Heart right ventricle (tissue), 16 donors: ENCODE data around the gene USP24. TPM values are rescaled to one million over a fixed set of nuclear protein-coding genes. Genes with fewer than 3 reads are reported as not detected.

Source experiments
- ATAC-seq, 8 donors: fragments of 200-7000 bp; cut with Tn5 transposase; one replicate each; pipeline ENCODE4 v1.9.1; 2020; ENCODE audit warnings: mild to moderate bottlenecking in 8 of 8, moderate library complexity in 8 of 8, moderate number of reproducible peaks in 1 of 8
- DNase-seq, 2 donors: peaks; one replicate each; pipeline ENCODE4 v3.0.0-alpha.2; 2020
- H3K27ac ChIP-seq, 10 donors: fragments of 200-600 bp; sonication (generic) in 2 of 10; one replicate each; pipeline versions ENCODE4 v1.5.0 to v1.8.0; 2020 to 2022; ENCODE audit warnings: mild to moderate bottlenecking in 3 of 10
- H3K27me3 ChIP-seq, 7 donors: fragments of 200-600 bp; one replicate each; pipeline ENCODE4 v1.8.0; 2021 to 2022; ENCODE audit warnings: mild to moderate bottlenecking in 2 of 7
- H3K36me3 ChIP-seq, 9 donors: fragments of 200-600 bp; sonication (generic) in 1 of 9; one replicate each; pipeline versions ENCODE4 v1.5.0 to v1.8.0; 2020 to 2022; ENCODE audit warnings: mild to moderate bottlenecking in 2 of 9
- H3K4me1 ChIP-seq, 9 donors: fragments of 200-600 bp; sonication (generic) in 1 of 9; one replicate each; pipeline versions ENCODE4 v1.5.0 to v1.8.0; 2020 to 2022; ENCODE audit warnings: mild to moderate bottlenecking in 4 of 9
- H3K4me3 ChIP-seq, 10 donors: fragments of 200-600 bp; sonication (generic) in 2 of 10; one replicate each; pipeline versions ENCODE4 v1.5.0 to v1.8.0; 2020 to 2022; ENCODE audit warnings: mild to moderate bottlenecking in 7 of 10, moderate library complexity in 2 of 10
- H3K9me3 ChIP-seq, 11 donors: fragments of 200-600 bp in 10 of 11; sonication (generic) in 2 of 11; one replicate each; pipeline versions ENCODE4 v1.5.0 to v1.8.0; 2013 to 2022; ENCODE audit warnings: mild to moderate bottlenecking in 2 of 11, control low read depth in 1 of 11, moderate library complexity in 1 of 11
- WGBS, 2 donors: extraction: QIAGEN DNeasy Blood & Tissue Kit; methylation state at CpG; one replicate each; pipeline ENCODE4 v1.1.7; 2013; ENCODE audit warnings: inconsistent platforms in 1 of 2; 5-methylcytosine and 5-hydroxymethylcytosine counted together
- intact Hi-C, 10 donors: fragments of 100-400 bp; cut with DNase I; formaldehyde crosslinking; loops; one replicate each; pipeline versions ENCODE4 v1.11.1 to v1.14.2; 2022
- polyA plus RNA-seq, 2 donors: library from polyadenylated mRNA; stranded (reverse); fragments of 200-250 nt; gene quantifications; one replicate each; pipeline ENCODE4 v1.2.3, GENCODE V29; 2013
- total RNA-seq, 10 donors: library from RNA; stranded (reverse); fragmentation: NEBNext Ultra II Directional in 3 of 10; extraction: Animal tissue kit (Norgen Biotek cat#: 25700) in 3 of 10; gene quantifications; one replicate each; pipeline versions ENCODE4 v1.2.1 to v1.2.4, GENCODE V29; 2021 to 2023
- TF ChIP-seq, protein P1 (sequence below), 9 donors: fragments of 200-600 bp; sonication (generic) in 2 of 9; IDR thresholded peaks; one replicate each; pipeline versions ENCODE4 v1.5.0 to v1.8.0; 2021 to 2022; ENCODE audit warnings: antibody characterized with exemption in 9 of 9, mild to moderate bottlenecking in 5 of 9, moderate library complexity in 1 of 9
- donor health status: Arrhythmogenic right ventricular cardiomyopathy.
- donor health status: ischemic (EF 13 %, LVEDD 7.1; RV severe dilation, severe dysfunction).
- donor health status: healthy with polysubstance abuse.
- donor health status: DM: no; HTN: yes; CAD: no.
- donor health status: DM: no; HTN: no; CAD: no.
- donor health status: ischemic (EF 25% LVEDD 6.9; RV normal size, moderate dysfunction).
- donor health status: ischemic (EF 25% LVEDD 5.7; RV mildly dilated, moderate dysfunction).
- donor health status: healthy.
- donor health status: DM: yes; HTN: yes; CAD: no.
- donor health status: Ischemic cardiomyopathy.
- donor health status: ischemic (EF 35%, LVEDD 5.7; RV mildly dilated, moderate dysfunction).
- donor health status: nonischemic (EF 11% LVEDD 7.7; RV severe dilation, severe dysfunction).
- donor health status: DM: yes; HTN: yes; CAD: no.
- donor health status: PGD.
- donor health status: ischemic (EF 29% LVEDD 5.4; RV normal size, mild dysfunction).
- donor health status: nonischemic (EF 23%, LVEDD 6.1; RV moderate dilation, normal function).

The USP24 gene
- total and polyA plus RNA-seq, 12 donors, result 7.1 to 49.7 (median 41.3) TPM

DNA sequence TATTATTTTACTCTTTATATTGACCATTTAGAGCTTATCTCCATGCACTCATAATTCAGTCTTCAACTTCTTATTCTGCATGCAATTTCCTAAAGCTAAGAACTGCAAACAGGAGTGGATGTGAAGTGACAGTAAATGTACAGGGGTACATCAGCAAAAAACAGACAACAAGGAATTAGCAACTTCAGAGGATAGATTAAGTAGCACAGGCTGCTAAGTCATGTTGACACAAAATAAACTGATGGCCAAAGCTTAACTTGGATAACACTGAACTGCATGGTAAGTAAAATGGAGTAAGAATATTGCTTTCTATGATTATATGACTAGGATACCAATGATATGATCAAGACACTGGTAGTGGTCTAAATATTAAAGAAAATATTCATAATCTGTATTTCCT lies 66.5 kb downstream of the USP24 start:
- no peak overlapping the region for H3K4me3 ChIP-seq
- H3K36me3 ChIP-seq, result peaks cover 0 to 100% (median 39%) of the 10 kb centered on the region in 9 donors
- no peaks in the 10 kb centered on the region for H3K27me3 ChIP-seq
- intact Hi-C loops, result loop anchor here in 2 of 10 donors (10.0 kb wide), 1 partner anchor 1436 kb away; no protein-coding TSS in a partner anchor
- TF ChIP-seq, protein P1, sequence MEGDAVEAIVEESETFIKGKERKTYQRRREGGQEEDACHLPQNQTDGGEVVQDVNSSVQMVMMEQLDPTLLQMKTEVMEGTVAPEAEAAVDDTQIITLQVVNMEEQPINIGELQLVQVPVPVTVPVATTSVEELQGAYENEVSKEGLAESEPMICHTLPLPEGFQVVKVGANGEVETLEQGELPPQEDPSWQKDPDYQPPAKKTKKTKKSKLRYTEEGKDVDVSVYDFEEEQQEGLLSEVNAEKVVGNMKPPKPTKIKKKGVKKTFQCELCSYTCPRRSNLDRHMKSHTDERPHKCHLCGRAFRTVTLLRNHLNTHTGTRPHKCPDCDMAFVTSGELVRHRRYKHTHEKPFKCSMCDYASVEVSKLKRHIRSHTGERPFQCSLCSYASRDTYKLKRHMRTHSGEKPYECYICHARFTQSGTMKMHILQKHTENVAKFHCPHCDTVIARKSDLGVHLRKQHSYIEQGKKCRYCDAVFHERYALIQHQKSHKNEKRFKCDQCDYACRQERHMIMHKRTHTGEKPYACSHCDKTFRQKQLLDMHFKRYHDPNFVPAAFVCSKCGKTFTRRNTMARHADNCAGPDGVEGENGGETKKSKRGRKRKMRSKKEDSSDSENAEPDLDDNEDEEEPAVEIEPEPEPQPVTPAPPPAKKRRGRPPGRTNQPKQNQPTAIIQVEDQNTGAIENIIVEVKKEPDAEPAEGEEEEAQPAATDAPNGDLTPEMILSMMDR (IDR thresholded peaks at IDR 0.05), result no peak
- DNase-seq (no peak), ATAC-seq (no peak)
- H3K27ac ChIP-seq, result no peak overlapping the region
- peaks cover 0 to 33% (median 0%) of the 10 kb centered on the region in 9 donors for H3K4me1 ChIP-seq
- H3K9me3 ChIP-seq, result no peaks in the 10 kb centered on the region

DNA sequence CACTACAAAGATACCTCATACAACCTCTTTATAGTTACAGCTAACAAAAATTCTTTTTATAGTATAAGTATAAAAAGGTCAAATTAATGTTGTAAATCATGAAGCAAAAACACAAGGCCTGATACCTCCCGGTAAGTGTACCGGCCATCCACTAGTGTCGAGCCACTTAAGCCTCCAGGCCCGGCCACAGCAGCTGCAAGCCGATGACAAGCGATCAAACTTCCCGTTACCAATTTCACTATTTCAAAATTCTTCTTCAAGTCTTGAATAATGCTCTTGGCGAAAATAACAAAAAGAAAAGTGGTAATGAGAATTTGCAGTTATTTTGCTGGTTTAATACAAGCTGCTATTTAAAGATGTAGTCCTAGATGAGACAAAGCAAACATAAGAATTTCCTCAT lies 67.6 kb downstream of the USP24 start:
- H3K27me3 ChIP-seq, result no peaks in the 10 kb centered on the region
- no peak for ATAC-seq
- no peaks in the 10 kb centered on the region for H3K9me3 ChIP-seq
- DNase-seq, result no peak
- peaks cover 0 to 31% (median 0%) of the 10 kb centered on the region in 9 donors for H3K4me1 ChIP-seq
- WGBS, 2 donors, result 89 to 96% methylated on average over 8 of the region's 8 CpGs
- TF ChIP-seq, protein P1 (IDR thresholded peaks at IDR 0.05), result no peak
- no peak overlapping the region for H3K27ac ChIP-seq
- intact Hi-C loops, result loop anchor here in 2 of 10 donors (10.0 kb wide), 1 partner anchor 1437 kb away; no protein-coding TSS in a partner anchor
- no peak overlapping the region for H3K4me3 ChIP-seq
- peaks cover 0 to 100% (median 41%) of the 10 kb centered on the region in 9 donors for H3K36me3 ChIP-seq

DNA sequence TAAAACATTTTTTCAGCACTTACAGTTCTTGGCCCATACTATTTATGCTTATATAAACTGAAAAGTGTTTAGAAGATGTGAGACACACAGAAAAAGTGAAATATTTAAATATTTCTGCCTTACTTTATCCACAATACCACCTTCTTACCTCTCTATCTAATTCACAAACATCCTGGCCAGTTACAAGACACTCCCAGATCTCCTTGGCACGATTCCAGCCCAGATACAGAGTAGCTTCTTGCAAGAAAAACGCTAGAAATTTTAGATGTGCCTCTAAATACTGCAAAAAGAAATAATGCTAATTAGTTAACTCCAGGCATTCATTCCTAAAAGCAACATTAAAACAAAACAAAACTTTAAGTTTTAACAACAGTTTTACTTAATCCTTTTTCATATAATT lies 68.4 kb downstream of the USP24 start:
- ATAC-seq, result no peak
- Histone ChIP-seq H3K4me1 (peaks cover 0 to 24% (median 0%) of the 10 kb centered on the region in 9 donors), H3K27ac (no peak overlapping the region), H3K9me3 (no peaks in the 10 kb centered on the region), H3K27me3 (no peaks in the 10 kb centered on the region), H3K36me3 (peaks cover 0 to 100% (median 49%) of the 10 kb centered on the region in 9 donors), H3K4me3 (no peak overlapping the region)
- WGBS, 2 donors, result 41 to 57% methylated on average over 2 of the region's 2 CpGs
- TF ChIP-seq, protein P1 (IDR thresholded peaks at IDR 0.05), result no peak
- peak in 1 of 2 donors; percentile 24 for DNase-seq
- intact Hi-C loops, result loop anchor here in 2 of 10 donors (10.0 kb wide), 1 partner anchor 1438 kb away; no protein-coding TSS in a partner anchor

DNA sequence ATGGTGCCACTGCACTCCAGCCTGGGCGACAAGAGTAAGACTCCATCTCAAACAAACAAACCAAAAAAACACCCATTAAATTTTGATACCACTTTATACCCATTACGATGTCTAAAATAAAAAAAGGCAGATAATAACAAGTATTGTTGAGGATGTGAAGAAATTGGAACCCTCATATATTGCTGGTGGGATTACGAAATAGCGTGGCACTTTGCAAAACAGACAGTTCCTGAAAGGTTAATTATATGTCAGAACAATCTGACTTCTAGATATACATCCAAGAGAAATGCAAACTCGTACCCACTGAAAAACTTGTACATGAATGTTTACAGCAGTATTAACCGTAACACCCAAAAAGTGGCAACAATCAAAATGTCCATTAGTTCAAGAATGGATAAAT lies 70.3 kb downstream of the USP24 start:
- no peak for ATAC-seq
- peaks cover 0 to 22% (median 4%) of the 10 kb centered on the region in 9 donors for H3K4me1 ChIP-seq
- intact Hi-C loops, result loop anchor here in 4 of 10 donors (5.0 to 10.0 kb wide), 3 partner anchors 67 to 1440 kb away; no protein-coding TSS in a partner anchor
- TF ChIP-seq, protein P1 (IDR thresholded peaks at IDR 0.05), result no peak
- no peak overlapping the region for H3K27ac ChIP-seq
- no peaks in the 10 kb centered on the region for H3K9me3 ChIP-seq
- H3K36me3 ChIP-seq, result peaks cover 0 to 100% (median 52%) of the 10 kb centered on the region in 9 donors
- H3K4me3 ChIP-seq, result no peak overlapping the region
- no peak for DNase-seq
- no peaks in the 10 kb centered on the region for H3K27me3 ChIP-seq
- 98% methylated on average over 6 of the region's 6 CpGs for WGBS, 2 donors
